ENCODE data around the gene CETP. TPM values are rescaled to one million over a fixed set of nuclear protein-coding genes. Genes with fewer than 3 reads are reported as not detected.

CETP gene
- total RNA-seq, 4 donors from 2014 or later = 0.55 TPM; not detected in 3

GRCh38 chr16:56938664-56939513 is 22.9 kb upstream of the CETP start:
- peak overlapping the region in 2 of 4 donors; percentile 14 to 42 for H3K27ac ChIP-seq
- H3K4me1 ChIP-seq = peaks cover 0 to 47% (median 18%) of the 10 kb centered on the region in 4 donors
- intact Hi-C loops (cut with DNase I; ENCODE audit: low total_unique reads) (no loop called here), in situ Hi-C loops (cut with MboI; ENCODE audit: low pct_ligation_motif_present in 1 of 4, low pct_unique_long_range_greater_than_20kb in 1 of 4, low sequenced_read_pairs in 3 of 4) (no loop called here)
- H3K27me3 ChIP-seq = no peaks in the 10 kb centered on the region
- WGBS, 2 donors (ENCODE audit: low coverage in 1 of 2) = 67 to 69% methylated on average over 5 to 8 of the region's 8 CpGs
- H3K9me3 ChIP-seq = no peaks in the 10 kb centered on the region
- TF ChIP-seq, protein P1, sequence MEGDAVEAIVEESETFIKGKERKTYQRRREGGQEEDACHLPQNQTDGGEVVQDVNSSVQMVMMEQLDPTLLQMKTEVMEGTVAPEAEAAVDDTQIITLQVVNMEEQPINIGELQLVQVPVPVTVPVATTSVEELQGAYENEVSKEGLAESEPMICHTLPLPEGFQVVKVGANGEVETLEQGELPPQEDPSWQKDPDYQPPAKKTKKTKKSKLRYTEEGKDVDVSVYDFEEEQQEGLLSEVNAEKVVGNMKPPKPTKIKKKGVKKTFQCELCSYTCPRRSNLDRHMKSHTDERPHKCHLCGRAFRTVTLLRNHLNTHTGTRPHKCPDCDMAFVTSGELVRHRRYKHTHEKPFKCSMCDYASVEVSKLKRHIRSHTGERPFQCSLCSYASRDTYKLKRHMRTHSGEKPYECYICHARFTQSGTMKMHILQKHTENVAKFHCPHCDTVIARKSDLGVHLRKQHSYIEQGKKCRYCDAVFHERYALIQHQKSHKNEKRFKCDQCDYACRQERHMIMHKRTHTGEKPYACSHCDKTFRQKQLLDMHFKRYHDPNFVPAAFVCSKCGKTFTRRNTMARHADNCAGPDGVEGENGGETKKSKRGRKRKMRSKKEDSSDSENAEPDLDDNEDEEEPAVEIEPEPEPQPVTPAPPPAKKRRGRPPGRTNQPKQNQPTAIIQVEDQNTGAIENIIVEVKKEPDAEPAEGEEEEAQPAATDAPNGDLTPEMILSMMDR (IDR thresholded peaks at IDR 0.05) = no peak
- no peak for TF ChIP-seq EP300 (IDR thresholded peaks at IDR 0.05; ENCODE audit: low read depth)
- peak; percentile 35 for TF ChIP-seq POLR2A (IDR thresholded peaks at IDR 0.05)
- TF ChIP-seq POLR2AphosphoS5 (IDR thresholded peaks at IDR 0.05) = peak in 2 of 3 donors; percentile 20 to 44
- peaks cover 0 to 90% (median 41%) of the 10 kb centered on the region in 4 donors for H3K36me3 ChIP-seq
- H3K4me3 ChIP-seq = no peak overlapping the region
- DNase-seq = no peak

- H3K27ac ChIP-seq = peak overlapping the region in 1 of 4 donors; percentile 42
- intact Hi-C loops (cut with DNase I; ENCODE audit: low total_unique reads) = no loop called here
- TF ChIP-seq POLR2AphosphoS5 (IDR thresholded peaks at IDR 0.05) = no peak
- no peak for TF ChIP-seq EP300 (IDR thresholded peaks at IDR 0.05; ENCODE audit: low read depth)
- TF ChIP-seq, protein P1 (IDR thresholded peaks at IDR 0.05) = no peak
- TF ChIP-seq POLR2A (IDR thresholded peaks at IDR 0.05) = no peak
- peaks cover 0 to 99% (median 45%) of the 10 kb centered on the region in 4 donors for H3K36me3 ChIP-seq
- no peak for DNase-seq
- WGBS, 2 donors (ENCODE audit: low coverage in 1 of 2) = 67 to 69% methylated on average over 4 of the region's 4 CpGs
- no peaks in the 10 kb centered on the region for H3K27me3 ChIP-seq
- H3K4me1 ChIP-seq = peaks cover 0 to 39% (median 12%) of the 10 kb centered on the region in 4 donors
- H3K9me3 ChIP-seq = no peaks in the 10 kb centered on the region
- H3K4me3 ChIP-seq = no peak overlapping the region
- in situ Hi-C loops (cut with MboI; ENCODE audit: low pct_ligation_motif_present in 1 of 4, low pct_unique_long_range_greater_than_20kb in 1 of 4, low sequenced_read_pairs in 3 of 4) = no loop called here
Measured at GRCh38 chr16:56939801-56940200, 21.9 kb upstream of the CETP start.

- no peaks in the 10 kb centered on the region for H3K9me3 ChIP-seq
- intact Hi-C loops (cut with DNase I; ENCODE audit: low total_unique reads) (no loop called here), in situ Hi-C loops (cut with MboI; ENCODE audit: low pct_ligation_motif_present in 1 of 4, low pct_unique_long_range_greater_than_20kb in 1 of 4, low sequenced_read_pairs in 3 of 4) (no loop called here)
- H3K36me3 ChIP-seq = peaks cover 0 to 94% (median 46%) of the 10 kb centered on the region in 4 donors
- no peak overlapping the region for H3K4me3 ChIP-seq
- H3K27ac ChIP-seq = no peak overlapping the region
- peaks cover 0 to 26% (median 2%) of the 10 kb centered on the region in 4 donors for H3K4me1 ChIP-seq
- TF ChIP-seq POLR2AphosphoS5 (IDR thresholded peaks at IDR 0.05) (peak in 1 of 3 donors; percentile 18), EP300 (IDR thresholded peaks at IDR 0.05; ENCODE audit: low read depth) (no peak)
- TF ChIP-seq, protein P1 (IDR thresholded peaks at IDR 0.05) = no peak
- WGBS, 2 donors (ENCODE audit: low coverage in 1 of 2) = 86% methylated on average over 2 of the region's 2 CpGs; no CpG with 5 or more reads in 1 of the 2 donors
- no peak for DNase-seq
- H3K27me3 ChIP-seq = no peaks in the 10 kb centered on the region
Measured at GRCh38 chr16:56941092-56941491, 20.7 kb upstream of the CETP start.

- TF ChIP-seq POLR2A (IDR thresholded peaks at IDR 0.05) (no peak), EP300 (IDR thresholded peaks at IDR 0.05; ENCODE audit: low read depth) (no peak), POLR2AphosphoS5 (IDR thresholded peaks at IDR 0.05) (peak in 1 of 3 donors; percentile 22)
- TF ChIP-seq, protein P1 (IDR thresholded peaks at IDR 0.05) = no peak
- H3K4me3 ChIP-seq = no peak overlapping the region
- H3K4me1 ChIP-seq = peaks cover 0 to 18% (median 0%) of the 10 kb centered on the region in 4 donors
- no peaks in the 10 kb centered on the region for H3K27me3 ChIP-seq
- no peak for DNase-seq
- H3K36me3 ChIP-seq = peaks cover 0 to 86% (median 42%) of the 10 kb centered on the region in 4 donors
- no peaks in the 10 kb centered on the region for H3K9me3 ChIP-seq
- in situ Hi-C loops (cut with MboI; ENCODE audit: low pct_ligation_motif_present in 1 of 4, low pct_unique_long_range_greater_than_20kb in 1 of 4, low sequenced_read_pairs in 3 of 4) (no loop called here), intact Hi-C loops (cut with DNase I; ENCODE audit: low total_unique reads) (no loop called here)
- 73 to 80% methylated on average over 8 to 9 of the region's 9 CpGs for WGBS, 2 donors (ENCODE audit: low coverage in 1 of 2)
- no peak overlapping the region for H3K27ac ChIP-seq
Measured at GRCh38 chr16:56941856-56942331, 19.9 kb upstream of the CETP start.
